Progenitor cell of endocrine pancreas (in vitro differentiated cells): ENCODE data around the gene TTK. TPM values are rescaled to one million over a fixed set of nuclear protein-coding genes. Genes with fewer than 3 reads are reported as not detected.

Source experiments
- DNase-seq: peaks from one replicate; pipeline ENCODE4 v3.0.0; 2021; ENCODE audit warnings: low spot score; ENCODE audit not compliant: unreplicated experiment
- H3K27ac Mint-ChIP-seq: 2 replicates; pipeline ENCODE4 v1.8.0; 2021; ENCODE audit warnings: mild to moderate bottlenecking, moderate library complexity, mixed read lengths
- H3K27me3 Mint-ChIP-seq: 2 replicates; pipeline ENCODE4 v1.8.0; 2021; ENCODE audit warnings: mixed read lengths
- H3K36me3 Mint-ChIP-seq: 2 replicates; pipeline ENCODE4 v1.8.0; 2022; ENCODE audit warnings: mixed read lengths; ENCODE audit not compliant: insufficient read depth
- H3K4me1 Mint-ChIP-seq: 2 replicates; pipeline ENCODE4 v1.8.0; 2021; ENCODE audit warnings: low read depth, mixed read lengths
- H3K4me3 Mint-ChIP-seq: 2 replicates; pipeline ENCODE4 v1.8.0; 2021; ENCODE audit warnings: low read depth, mild to moderate bottlenecking, moderate library complexity, mixed read lengths
- H3K9me3 Mint-ChIP-seq: 2 replicates; pipeline ENCODE4 v1.8.0; 2021; ENCODE audit warnings: low read depth, mixed read lengths
- total RNA-seq: library from RNA; stranded (reverse); gene quantifications from 2 replicates; pipeline ENCODE4 v1.2.1, GENCODE V29; 2021
- TF ChIP-seq, protein P1 (sequence below): fragments of 200-600 bp; sonication (generic); IDR thresholded peaks from one replicate; pipeline ENCODE4 v1.5.0; 2021; ENCODE audit warnings: antibody characterized with exemption, mild to moderate bottlenecking; ENCODE audit not compliant: unreplicated experiment

TTK gene
- total RNA-seq, 1 donor from 2014 or later = 22.1 TPM

- Mint-ChIP-seq H3K9me3 (no peaks in the 10 kb centered on the region), H3K27ac (no peak overlapping the region), H3K36me3 (no peaks in the 10 kb centered on the region), H3K4me3 (no peak overlapping the region), H3K27me3 (no peaks in the 10 kb centered on the region), H3K4me1 (peaks cover 2% of the 10 kb centered on the region)
- TF ChIP-seq, protein P1, sequence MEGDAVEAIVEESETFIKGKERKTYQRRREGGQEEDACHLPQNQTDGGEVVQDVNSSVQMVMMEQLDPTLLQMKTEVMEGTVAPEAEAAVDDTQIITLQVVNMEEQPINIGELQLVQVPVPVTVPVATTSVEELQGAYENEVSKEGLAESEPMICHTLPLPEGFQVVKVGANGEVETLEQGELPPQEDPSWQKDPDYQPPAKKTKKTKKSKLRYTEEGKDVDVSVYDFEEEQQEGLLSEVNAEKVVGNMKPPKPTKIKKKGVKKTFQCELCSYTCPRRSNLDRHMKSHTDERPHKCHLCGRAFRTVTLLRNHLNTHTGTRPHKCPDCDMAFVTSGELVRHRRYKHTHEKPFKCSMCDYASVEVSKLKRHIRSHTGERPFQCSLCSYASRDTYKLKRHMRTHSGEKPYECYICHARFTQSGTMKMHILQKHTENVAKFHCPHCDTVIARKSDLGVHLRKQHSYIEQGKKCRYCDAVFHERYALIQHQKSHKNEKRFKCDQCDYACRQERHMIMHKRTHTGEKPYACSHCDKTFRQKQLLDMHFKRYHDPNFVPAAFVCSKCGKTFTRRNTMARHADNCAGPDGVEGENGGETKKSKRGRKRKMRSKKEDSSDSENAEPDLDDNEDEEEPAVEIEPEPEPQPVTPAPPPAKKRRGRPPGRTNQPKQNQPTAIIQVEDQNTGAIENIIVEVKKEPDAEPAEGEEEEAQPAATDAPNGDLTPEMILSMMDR = no peak
- no peak for DNase-seq
These were observed 87.1 kb downstream of the TTK start for GRCh38 chr6:80091506-80091905.

Other genes starting within 250 kb of the TTK start
- 5.9 and 6.2 TPM in 2 replicates for gene ELOVL4, start 57.1 kb upstream of the TTK start, total RNA-seq
- 30.7 and 34.8 TPM in 2 replicates for gene BCKDHB, start 102.0 kb downstream of the TTK start, total RNA-seq